HG03039 (cell line): ENCODE data around the gene PLA2G2C.

Source experiments
- ATAC-seq: cut with Tn5 transposase; IDR thresholded peaks from one replicate; pipeline ENCODE4 v1.9.1; 2021; ENCODE audit warnings: mild to moderate bottlenecking, moderate library complexity; ENCODE audit not compliant: unreplicated experiment

Gene PLA2G2C

DNA sequence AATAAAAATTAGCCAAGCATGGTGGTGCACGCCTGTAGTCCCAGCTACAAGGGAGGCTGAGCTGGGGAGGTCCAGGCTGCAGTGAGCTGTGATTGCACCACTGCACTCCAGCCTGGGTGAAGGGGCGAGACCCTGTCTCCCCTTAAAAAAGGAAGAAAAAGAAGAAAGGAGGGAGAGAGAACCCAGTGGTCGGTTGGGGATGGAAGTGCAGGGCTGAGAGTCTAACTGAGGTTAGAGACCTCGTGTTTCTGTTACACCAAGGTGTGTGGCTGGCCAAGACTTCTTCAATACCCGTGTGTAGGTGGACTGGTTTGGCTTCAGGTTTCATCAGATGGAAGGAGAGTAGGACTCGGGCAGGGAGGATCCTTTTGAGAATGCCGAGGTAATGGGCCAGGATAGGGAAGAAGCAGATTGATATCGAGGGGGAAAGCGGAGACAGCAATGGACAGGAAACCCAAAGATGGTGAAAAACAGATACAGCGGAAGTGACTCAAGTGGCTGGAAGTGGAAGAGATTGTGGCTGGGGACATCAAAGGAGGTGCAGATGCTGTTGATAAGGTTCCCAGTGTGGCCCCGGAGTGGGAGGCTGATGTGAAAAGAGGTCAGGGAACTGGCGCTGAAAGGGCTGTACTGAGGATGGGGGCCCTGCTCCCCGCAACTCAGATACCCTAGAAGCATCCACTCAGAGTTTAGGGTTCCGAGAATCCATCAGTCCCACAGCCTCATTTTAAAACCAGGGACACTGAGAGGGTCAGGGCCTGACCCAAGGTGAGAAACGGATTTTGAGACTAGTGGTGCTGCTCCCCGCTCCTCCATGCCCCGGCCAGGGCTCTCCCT lies 1.1 kb downstream of the PLA2G2C start:
- no peak for ATAC-seq

DNA sequence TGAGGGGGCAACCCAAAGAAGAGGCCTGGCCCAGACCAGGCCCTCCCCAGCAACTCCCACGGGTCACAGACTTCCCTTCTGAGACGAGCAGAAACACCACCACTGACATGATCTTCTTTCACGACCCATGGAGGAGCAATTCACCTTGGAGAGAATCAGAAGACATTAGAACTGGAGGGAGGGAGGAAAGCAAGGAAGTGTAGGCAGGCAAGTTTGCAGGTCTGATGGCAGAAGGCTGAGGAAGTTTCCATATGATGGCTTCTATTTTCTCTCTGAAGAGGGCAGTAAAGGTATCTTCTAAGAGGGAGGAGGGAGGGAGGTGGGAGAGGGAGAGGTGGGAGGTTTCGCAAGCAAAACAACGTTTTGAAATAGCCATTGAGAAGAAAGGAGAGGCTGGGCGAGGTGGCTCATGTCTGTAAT lies 1.8 kb downstream of the PLA2G2C start:
- no peak for ATAC-seq

DNA sequence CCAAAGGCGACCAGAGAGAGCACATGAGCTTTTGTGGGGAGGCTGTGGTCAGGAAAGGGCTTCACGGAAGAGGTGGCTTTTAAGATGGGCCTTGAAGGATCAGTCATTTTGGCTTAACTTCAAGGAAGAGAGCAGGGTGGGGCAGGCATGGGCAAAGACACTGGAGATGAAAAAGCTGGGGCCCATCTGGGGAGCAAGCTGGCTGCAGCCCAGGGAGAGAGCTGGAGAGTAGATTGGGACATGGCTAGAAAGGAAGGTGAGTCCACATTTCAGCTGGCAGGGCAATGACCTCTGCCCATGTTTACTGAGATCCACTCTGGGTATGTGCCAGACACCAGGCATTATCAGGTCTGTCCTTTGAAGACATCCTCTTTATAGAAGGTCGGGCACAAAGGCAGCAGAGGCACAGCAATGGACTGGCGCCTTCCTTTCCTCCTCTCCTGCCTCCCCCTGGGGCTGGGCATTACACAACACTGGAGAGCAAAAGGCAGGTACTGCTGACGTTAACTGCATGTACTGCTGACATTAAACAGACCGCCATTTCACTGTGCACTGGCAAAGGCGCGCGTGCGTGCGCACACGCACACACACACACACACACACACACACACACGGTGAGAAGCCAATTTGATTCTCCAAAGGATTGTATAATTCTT lies 2.6 kb downstream of the PLA2G2C start:
- ATAC-seq = no peak

DNA sequence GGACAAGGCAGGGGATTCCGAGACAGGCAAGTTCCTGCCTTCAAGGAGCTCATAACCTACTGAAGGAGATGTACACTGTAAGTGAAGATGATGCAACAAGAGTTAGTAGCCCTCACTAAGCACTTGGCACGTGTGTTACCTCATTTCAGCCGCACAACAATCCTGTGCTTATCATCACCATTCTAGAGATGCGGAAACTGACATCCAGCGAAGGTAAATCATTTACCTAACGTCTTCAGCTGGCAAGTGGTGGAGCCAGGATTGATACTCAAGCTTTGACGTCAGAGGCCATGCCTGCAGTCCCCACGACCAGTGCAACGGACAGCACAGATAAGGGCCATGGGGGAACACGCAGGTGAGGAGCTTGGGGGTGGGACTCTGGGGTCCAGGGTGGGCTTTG lies 3.3 kb downstream of the PLA2G2C start:
- ATAC-seq = no peak

DNA sequence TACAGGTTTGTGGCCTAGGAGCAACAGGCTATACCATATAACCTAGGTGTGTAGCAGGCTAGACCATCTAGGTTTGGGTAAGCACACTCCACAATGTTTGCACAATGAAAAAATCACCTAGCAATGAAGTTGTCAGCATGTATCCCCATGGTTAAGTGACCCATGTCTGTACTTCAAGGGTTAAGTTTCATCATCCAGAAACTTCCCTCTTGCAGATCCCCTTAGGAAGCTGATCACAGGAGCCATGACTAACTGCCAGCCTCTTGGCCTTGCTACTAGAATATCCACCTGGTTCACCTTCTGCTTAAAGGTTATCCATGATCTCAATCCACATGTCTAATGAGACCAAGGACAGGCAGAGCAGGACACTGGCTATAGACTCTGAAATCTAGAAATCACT lies 3.9 kb downstream of the PLA2G2C start:
- no peak for ATAC-seq

DNA sequence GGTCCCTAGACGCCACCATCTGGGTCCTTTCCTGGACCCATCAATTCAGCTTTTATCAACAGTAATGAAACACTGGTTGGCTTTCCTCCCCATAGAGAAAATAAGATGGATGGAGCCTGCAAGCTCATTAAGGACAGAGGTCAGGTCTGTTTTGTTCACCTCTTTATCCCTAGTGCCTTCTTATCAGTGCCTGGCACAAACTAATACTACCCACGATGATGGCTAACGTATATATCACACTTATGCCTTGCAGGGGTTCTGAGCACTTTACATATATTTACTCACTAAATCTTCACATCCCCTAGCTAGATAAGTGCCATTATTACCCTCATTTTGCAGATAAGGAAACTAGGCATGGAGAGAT lies 5.5 kb downstream of the PLA2G2C start:
- ATAC-seq = no peak

DNA sequence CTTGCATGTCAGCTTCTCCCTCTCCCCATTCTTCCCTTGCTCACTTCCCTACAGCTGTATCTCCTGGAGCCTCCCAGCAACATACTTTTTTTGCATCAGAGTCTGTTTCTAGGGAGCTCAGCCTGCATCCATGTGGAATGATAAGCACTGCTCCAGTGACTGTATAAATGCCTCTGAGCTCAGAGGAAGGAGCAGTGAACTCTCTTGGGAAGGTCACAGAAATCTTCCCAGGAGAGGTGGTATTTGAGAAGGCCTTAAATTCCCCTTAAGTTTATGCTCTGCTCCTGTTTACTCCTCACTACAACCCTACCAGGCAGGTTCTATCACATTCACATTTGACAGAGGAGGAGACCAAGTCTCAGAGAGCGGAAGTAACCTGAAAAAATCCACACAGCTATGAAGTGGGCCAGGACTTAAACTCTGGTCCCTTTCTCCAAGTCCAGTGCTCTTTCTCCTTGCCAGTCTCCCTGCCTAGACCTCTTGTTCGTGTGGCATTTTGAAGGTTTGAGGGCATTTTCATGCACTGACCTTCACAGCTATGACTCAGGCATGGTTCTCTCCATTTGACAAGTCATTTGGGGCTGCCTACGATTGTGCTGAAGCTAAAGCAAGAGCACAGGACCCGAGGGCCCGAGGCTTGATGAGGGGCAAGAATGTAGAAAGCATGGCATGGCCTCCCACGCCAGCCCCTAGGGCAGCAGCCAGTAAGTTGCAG lies 6.0 kb downstream of the PLA2G2C start:
- ATAC-seq = no peak

DNA sequence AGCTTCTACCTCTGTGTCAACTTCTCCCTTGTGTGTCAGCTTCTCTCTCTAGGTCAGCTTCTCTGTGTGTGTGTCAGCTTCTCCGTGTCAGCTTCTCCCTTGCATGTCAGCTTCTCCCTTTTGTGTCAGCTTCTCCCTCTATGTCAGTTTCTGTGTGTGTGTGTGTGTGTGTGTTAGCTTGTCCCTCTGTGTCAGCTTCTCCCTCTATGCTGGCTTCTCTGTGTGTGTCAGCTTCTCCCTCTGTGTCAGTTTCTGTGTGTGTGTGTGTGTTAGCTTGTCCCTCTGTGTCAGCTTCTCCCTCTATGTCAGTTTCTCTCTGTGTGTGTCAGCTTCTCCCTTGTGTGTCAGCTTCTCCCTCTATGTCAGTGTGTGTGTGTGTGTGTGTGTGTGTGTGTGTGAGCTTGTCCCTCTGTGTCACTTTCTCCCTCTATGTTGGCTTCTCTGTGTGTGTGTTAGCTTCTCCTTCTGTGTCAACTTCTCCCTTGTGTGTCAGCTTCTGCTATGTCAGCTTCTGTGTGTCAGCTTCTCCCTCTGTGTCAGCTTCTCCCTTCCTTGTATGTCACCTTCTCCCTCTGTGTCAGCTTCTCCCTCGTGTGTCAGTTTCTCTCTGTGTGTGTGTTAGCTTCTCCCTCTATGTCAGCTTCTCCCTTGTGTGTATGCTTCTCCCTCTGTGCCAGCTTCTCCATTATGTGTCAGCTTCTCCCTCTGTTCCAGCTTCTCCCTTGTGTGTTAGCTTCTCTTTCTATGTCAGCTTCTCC lies 6.8 kb downstream of the PLA2G2C start:
- ATAC-seq = no peak

DNA sequence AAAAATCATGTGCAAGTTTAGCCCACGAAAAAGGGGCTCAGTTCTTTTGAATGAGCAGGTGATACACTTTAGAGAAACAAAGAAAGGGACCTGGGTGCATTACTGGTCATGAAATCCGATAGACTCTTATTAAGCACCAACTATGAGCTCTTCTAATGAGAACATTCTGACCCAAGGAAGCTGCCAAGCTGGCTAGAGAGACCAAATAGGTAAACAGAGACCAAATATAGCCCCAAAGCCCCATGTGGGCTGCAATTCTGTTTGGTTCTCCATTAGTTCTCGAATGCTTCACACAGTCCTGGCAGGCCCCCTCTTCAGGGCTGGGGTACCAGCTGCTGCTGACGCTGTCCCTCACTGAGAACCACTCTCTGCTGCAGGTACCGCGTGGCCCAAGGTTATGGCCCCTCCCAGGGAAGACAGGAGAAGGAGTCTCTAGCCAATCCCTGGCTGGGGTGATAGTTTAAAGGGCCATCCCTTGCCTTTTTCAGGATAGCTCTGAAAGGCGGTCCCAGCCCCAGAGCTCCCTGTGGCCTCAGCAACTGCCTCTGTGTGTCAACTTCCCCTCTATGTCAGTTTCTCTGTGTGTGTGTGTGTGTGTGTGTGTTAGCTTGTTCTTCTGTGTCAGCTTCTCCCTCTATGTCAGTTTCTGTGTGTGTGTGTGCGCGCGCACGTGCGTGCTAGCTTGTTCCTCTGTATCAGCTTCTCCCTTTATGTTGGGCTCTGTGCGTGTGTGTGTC lies 7.5 kb downstream of the PLA2G2C start:
- ATAC-seq = no peak

DNA sequence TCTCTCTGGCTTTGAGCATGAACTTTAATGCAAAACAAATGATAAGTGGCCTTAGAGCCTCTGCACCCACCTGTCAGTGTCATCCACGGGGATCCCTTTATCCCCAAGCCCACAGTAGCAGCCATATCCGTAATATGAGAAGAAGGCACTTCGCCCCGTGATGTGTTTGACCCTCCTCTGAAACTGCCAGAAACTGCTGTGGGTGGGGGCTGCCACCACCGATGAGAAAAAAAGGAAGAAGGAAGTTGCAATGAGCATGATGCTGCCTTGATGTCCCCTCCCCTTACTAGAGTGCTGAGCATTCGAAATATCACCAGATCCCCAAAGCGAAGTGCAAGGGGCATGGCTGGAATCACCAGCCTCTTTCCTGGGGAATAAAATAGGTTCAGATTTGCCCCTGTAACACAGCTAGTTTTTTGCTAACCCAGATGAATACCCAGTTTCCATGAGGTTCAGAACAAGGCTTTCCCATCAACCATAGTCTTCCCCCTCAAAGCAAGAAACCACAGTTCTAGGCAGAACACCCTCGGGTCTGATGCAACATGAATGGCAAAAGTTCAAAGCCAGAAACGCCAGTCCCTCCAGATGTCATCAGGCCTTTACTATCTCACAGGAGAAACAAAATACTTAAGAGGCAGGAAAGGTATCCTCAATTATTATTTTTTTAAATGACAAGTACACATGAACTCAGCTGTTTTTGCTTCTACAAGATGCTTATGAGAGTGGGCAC lies 11.2 kb downstream of the PLA2G2C start:
- no peak for ATAC-seq

DNA sequence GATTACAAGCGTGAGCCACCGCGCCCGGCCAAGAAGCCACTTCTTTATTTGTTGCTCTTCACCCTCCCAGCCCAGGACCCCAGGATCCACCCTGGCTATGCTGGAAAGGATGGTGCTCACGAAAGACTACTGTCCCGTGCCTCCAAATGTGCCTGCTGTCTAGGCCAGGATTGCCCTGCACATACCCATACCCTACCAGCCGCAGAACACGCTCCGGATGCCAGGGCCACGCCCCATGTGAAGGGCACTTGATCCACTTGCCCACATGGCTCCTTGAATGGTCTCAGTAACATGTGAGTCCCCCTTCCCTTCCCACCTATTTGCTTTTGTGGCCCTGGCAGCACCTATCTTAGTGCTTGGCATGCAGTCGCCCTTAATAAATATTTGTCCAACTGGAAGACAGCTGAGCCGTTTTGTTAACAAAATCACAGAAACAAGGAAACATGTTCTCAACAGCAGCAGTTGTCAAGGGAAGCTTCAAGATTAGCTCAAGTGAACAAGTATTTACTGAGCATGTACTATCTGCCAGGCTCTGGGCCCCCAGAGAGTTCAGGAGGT lies 14.2 kb downstream of the PLA2G2C start:
- no peak for ATAC-seq

DNA sequence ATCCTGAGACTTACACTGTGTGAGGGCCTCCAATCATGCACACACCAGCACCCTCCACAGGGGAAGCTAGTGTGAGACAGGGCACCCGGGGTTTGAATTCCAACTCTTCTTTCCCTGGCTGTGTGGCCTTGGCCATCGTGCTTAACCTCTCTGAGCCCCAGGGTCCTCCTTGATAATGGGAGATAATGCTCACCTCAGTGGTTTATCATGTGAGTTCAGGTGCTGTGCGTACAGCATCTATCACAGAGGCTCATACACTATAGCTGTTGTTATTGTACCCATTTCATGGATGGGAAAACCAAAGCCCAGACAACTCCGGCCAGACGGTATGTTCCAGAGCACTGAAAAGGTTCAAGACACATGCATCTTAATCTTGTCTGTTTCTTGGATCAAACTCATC lies 16.4 kb downstream of the PLA2G2C start:
- no peak for ATAC-seq

DNA sequence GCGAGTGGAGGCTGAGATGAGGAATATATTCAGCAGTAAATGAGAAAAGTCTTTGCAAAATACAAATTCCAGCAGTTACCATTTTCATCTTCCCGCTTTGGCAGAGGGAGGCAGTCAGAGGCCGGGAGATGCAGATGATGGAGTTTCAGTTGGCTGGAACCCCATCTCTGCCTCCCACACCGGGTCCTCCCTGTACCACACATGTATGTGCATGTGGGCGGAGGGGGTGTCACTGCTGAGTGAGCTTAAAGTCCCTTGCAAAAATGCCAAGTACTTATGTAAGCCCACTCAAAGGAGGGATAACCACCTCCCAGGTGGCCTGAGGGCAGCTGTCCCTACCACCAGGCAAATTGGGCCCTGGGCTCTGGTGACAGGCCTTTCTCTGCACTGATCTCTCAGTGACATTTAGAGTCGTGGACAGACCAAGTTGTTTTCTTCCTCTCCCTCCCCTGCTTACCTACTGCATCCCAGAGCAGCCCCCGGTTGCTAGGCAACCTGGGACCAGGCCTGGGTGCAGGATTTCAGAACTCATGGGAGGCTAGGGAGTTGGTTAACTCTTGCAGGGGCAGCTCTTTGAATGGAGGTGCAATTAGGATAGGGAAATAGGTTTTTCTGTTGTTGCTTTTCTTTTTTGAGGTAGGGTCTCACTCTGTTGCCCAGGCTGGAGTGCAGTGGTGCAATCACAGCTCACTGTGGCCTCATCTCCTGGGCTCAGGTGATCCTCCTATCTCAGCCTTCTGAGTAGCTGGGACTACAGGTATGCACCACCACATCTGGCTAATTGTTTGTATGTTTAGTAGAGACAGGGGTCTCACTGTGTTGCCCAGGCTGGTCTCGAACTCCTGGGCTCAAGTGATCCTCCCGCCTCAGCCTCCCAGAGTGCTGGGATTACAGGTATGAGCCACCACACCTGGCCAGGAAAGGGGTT lies 17.5 kb downstream of the PLA2G2C start:
- no peak for ATAC-seq

DNA sequence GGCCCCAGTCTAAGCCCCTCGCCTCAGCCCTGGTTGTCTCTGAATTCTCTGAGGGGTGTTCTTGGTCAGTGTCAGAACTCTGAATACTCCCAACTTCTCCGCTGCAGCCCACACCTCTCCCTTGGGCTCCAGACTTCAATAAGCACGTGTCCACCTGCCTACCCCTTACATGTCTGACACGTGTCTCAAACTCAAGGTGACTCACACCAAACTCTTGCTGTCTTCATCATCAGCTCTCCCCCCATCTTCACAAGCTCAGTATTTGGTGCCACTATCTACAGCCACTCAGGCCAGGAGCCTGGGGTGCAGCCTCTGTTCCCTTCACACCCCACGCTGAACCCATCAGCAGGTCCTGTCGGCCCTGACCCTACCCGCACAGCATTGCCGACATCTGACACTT lies 19.2 kb downstream of the PLA2G2C start:
- no peak for ATAC-seq

DNA sequence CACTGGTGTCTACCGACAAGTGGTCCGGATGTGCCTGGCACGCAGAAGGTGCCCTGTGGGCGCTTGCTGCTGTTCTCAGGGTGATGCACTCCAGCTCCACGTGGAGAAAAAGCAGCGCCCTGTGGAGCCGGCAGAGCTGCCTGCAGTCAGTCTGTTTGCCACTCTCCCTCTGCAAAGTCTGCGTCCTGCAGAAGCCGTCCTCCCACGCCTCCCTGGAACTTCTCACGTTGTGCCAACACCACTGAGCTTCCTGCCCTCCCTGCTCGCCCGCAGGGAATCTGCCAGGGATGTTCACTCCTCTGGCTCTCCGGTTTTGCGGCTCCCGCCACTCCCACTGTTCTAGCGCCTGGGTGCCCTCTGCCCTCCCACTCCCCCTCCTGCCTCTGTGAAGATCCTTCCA lies 20.3 kb downstream of the PLA2G2C start:
- no peak for ATAC-seq

DNA sequence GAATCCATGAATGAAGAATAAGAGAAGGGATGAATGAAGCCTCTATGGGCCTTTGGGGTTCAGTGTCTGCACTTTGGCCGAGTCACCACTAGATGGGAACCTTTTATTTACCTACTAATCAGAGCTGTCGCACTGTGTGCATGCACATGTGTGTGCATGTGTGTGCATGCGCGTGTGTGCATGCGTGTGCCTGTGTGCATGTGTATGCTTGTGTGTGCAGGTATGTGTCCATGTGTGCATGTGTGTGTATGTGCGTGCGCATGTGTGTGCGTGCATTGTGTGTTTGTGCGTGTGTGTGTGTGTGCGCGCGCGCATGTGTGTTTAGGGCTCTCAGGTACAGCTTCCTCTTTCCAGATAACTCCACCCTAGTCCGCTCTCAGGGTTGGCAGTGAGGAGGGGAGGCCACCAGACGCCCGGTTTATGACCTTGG lies 20.8 kb downstream of the PLA2G2C start:
- ATAC-seq = no peak

DNA sequence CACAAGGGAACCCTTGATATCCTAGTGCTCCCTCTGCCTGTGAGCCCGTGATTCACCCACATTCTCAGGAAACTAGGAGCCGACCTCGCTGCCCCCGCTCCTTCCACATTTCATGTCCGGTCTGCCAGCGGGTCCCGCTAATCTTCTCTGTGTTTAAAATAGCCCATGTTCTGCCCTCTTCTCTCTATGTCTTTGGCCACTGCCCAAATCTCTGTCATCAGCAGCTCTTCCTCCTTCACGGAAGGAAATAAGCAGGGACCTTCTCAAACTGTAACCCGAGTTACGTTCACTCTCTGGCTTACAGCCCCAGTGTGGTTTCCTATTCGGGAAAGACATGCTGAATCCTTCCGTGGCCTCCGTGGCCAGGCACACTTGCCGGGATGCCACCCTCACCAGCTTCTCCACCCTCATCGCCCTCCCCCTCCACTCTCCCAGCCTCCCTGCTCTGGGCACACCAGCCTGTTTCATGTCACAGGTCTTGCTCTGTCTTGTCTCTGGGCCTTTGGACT lies 21.6 kb downstream of the PLA2G2C start:
- no peak for ATAC-seq

DNA sequence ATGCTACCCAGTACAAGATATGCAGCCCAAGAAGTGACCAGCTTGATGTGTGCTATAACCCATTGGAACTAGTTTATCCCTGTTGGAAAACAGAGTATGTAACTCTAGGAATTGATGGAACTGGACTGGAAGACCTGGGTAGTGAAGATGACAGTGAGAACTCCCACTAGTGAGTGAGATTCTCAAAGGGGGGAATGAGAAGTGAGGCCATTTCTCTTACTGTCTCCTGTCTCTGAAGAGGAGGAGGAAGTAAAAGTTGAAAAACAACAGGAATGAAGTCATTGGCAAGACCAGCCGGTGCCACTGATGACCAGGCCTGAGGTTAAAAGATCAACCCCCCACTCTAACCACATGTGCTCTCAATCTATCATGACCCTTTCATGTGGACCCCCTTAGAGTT lies 26.3 kb downstream of the PLA2G2C start:
- ATAC-seq = no peak
